CD4-positive, alpha-beta T cell treated with Interleukin-10 for 1 hour (primary cell): ENCODE results near the gene ADCYAP1R1.

Experiments
- DNase-seq: peaks from one replicate; pipeline ENCODE4 v3.0.0-alpha.2; 2020

The ADCYAP1R1 gene

GRCh38 chr7:31051598-31052486 is at the start of gene ADCYAP1R1:
ADCYAP1R1 (plus strand) TSS chr7:31052308; CDS start chr7:31063265, 10,957 bp downstream.
- no peak for DNase-seq

- no peak for DNase-seq
Measured at GRCh38 chr7:31003097-31003496, 49.0 kb upstream of the ADCYAP1R1 start.

GRCh38 chr7:31003721-31004120 is 48.4 kb upstream of the ADCYAP1R1 start:
- DNase-seq, result no peak

GRCh38 chr7:31004393-31004792 is 47.7 kb upstream of the ADCYAP1R1 start:
- no peak for DNase-seq

GRCh38 chr7:31006857-31007256 is 45.3 kb upstream of the ADCYAP1R1 start:
- DNase-seq, result no peak

- DNase-seq, result no peak
Measured at GRCh38 chr7:31007634-31008033, 44.5 kb upstream of the ADCYAP1R1 start.

GRCh38 chr7:31014826-31015225 is 37.3 kb upstream of the ADCYAP1R1 start:
- no peak for DNase-seq

- peak; percentile 20 for DNase-seq
Measured at GRCh38 chr7:31017032-31017675, 35.0 kb upstream of the ADCYAP1R1 start.

- DNase-seq, result no peak
Measured at GRCh38 chr7:31017721-31018120, 34.4 kb upstream of the ADCYAP1R1 start.

- no peak for DNase-seq
Measured at GRCh38 chr7:31019509-31019908, 32.6 kb upstream of the ADCYAP1R1 start.

GRCh38 chr7:31020161-31020560 is 31.9 kb upstream of the ADCYAP1R1 start:
- DNase-seq, result no peak

- DNase-seq, result no peak
Measured at GRCh38 chr7:31020652-31021051, 31.5 kb upstream of the ADCYAP1R1 start.

GRCh38 chr7:31022117-31022516 is 30.0 kb upstream of the ADCYAP1R1 start:
- no peak for DNase-seq

- no peak for DNase-seq
Measured at GRCh38 chr7:31022726-31023125, 29.4 kb upstream of the ADCYAP1R1 start.

GRCh38 chr7:31023877-31024276 is 28.2 kb upstream of the ADCYAP1R1 start:
- peak; percentile 26 for DNase-seq

GRCh38 chr7:31027161-31027965 is 24.7 kb upstream of the ADCYAP1R1 start:
- no peak for DNase-seq

- DNase-seq, result no peak
Measured at GRCh38 chr7:31028006-31028405, 24.1 kb upstream of the ADCYAP1R1 start.

GRCh38 chr7:31028417-31028992 is 23.6 kb upstream of the ADCYAP1R1 start:
- no peak for DNase-seq

GRCh38 chr7:31029251-31030042 is 22.7 kb upstream of the ADCYAP1R1 start:
- DNase-seq, result no peak

GRCh38 chr7:31033674-31034300 is 18.3 kb upstream of the ADCYAP1R1 start:
- no peak for DNase-seq

- no peak for DNase-seq
Measured at GRCh38 chr7:31036924-31037323, 15.2 kb upstream of the ADCYAP1R1 start.

- no peak for DNase-seq
Measured at GRCh38 chr7:31043051-31043471, 9.0 kb upstream of the ADCYAP1R1 start.
